NCI-H146 treated with DMSO at 0.1 percent for 48 hours (cell line): ENCODE results near the gene SLC9A3.
"Not testable (repeated sequence)": the region's sequence is repeated elsewhere in the genome, so short reads cannot be mapped to it uniquely, and the experiment has no call there.

Experiments
- DNase-seq: peaks from one replicate; lab custom pipeline; 2025; ENCODE audit not compliant: unreplicated experiment; lab: John Stamatoyannopoulos, UW

SLC9A3 gene

GRCh38 chr5:491856-492155 is 32.4 kb downstream of the SLC9A3 start:
- no peak for DNase-seq

GRCh38 chr5:491119-491855 is 33.0 kb downstream of the SLC9A3 start:
- no peak for DNase-seq

GRCh38 chr5:490116-491106 is 33.8 kb downstream of the SLC9A3 start:
- no peak for DNase-seq

- no peak for DNase-seq
Observed at GRCh38 chr5:489689-490080, 34.6 kb downstream of the SLC9A3 start.

GRCh38 chr5:488744-489688 is 35.2 kb downstream of the SLC9A3 start:
- no peak for DNase-seq

- no peak for DNase-seq
Observed at GRCh38 chr5:488241-488640, 36.0 kb downstream of the SLC9A3 start.

GRCh38 chr5:486597-486996 is 37.7 kb downstream of the SLC9A3 start:
- DNase-seq: not testable (repeated sequence)

GRCh38 chr5:485946-486491 is 38.2 kb downstream of the SLC9A3 start:
- no peak for DNase-seq

- DNase-seq: no peak
Observed at GRCh38 chr5:485113-485945, 38.9 kb downstream of the SLC9A3 start.

GRCh38 chr5:484556-484955 is 39.7 kb downstream of the SLC9A3 start:
- DNase-seq: no peak

GRCh38 chr5:483434-484140 is 40.7 kb downstream of the SLC9A3 start:
- DNase-seq: no peak

GRCh38 chr5:483011-483410 is 41.2 kb downstream of the SLC9A3 start:
- DNase-seq: no peak

- no peak for DNase-seq
Observed at GRCh38 chr5:482506-482905, 41.7 kb downstream of the SLC9A3 start.

GRCh38 chr5:482021-482420 is 42.2 kb downstream of the SLC9A3 start:
- no peak for DNase-seq

- no peak for DNase-seq
Observed at GRCh38 chr5:481347-481746, 42.9 kb downstream of the SLC9A3 start.

- no peak for DNase-seq
Observed at GRCh38 chr5:479566-480319, 44.5 kb downstream of the SLC9A3 start.

- DNase-seq: peak; percentile 22
Observed at GRCh38 chr5:478982-479535, 45.2 kb downstream of the SLC9A3 start.

- DNase-seq: no peak
Observed at GRCh38 chr5:478369-478981, 45.8 kb downstream of the SLC9A3 start.
